ENCODE results near the gene KEAP1.

DNA sequence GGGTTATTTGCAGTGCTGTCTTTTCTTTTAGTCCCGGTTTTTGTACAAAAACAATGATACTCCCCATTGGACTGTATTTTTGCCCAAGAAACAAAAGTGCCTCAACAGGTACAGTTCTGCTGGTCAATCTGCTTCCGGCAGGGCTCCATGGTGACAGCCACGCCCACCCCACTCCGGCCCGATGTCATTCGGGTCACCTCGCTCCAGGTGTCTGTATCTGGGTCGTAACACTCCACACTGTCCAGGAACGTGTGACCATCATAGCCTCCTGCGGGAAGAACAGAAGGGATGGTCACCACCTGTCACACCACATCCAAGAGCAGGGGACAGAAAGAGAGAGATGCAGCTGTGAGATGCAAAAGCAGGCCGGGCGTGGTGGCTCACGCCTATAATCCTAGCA lies 16.6 kb downstream of the KEAP1 start:
- no peak for TF ChIP-seq EZH2 (IDR thresholded peaks at IDR 0.05; ENCODE audit: borderline replicate concordance, low read depth, low read length, severe bottlenecking)
- TF ChIP-seq, protein P1, sequence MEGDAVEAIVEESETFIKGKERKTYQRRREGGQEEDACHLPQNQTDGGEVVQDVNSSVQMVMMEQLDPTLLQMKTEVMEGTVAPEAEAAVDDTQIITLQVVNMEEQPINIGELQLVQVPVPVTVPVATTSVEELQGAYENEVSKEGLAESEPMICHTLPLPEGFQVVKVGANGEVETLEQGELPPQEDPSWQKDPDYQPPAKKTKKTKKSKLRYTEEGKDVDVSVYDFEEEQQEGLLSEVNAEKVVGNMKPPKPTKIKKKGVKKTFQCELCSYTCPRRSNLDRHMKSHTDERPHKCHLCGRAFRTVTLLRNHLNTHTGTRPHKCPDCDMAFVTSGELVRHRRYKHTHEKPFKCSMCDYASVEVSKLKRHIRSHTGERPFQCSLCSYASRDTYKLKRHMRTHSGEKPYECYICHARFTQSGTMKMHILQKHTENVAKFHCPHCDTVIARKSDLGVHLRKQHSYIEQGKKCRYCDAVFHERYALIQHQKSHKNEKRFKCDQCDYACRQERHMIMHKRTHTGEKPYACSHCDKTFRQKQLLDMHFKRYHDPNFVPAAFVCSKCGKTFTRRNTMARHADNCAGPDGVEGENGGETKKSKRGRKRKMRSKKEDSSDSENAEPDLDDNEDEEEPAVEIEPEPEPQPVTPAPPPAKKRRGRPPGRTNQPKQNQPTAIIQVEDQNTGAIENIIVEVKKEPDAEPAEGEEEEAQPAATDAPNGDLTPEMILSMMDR (IDR thresholded peaks at IDR 0.05; ENCODE audit: extremely low read depth in 1 of 2, insufficient read depth in 1 of 2, low read depth in 1 of 2, low read length in 2 of 2), result no peak
- no peak for TF ChIP-seq MYC (IDR thresholded peaks at IDR 0.05; ENCODE audit: low read depth, low read length)
- TF ChIP-seq FOS (IDR thresholded peaks at IDR 0.05; ENCODE audit: borderline replicate concordance, insufficient read depth, low read length), result no peak
- TF ChIP-seq POLR2A (IDR thresholded peaks at IDR 0.05; ENCODE audit: low read depth, low read length), result no peak
- no peak for TF ChIP-seq POLR2AphosphoS5 (IDR thresholded peaks at IDR 0.05; ENCODE audit: insufficient read depth, low read depth, low read length)
- no peak for TF ChIP-seq GATA2 (IDR thresholded peaks at IDR 0.05; ENCODE audit: insufficient read depth, insufficient read length, low read depth, low read length)

Data from endothelial cell of umbilical vein (primary cell).